GM20000 (cell line): ENCODE data around the gene PIK3R3.

Experiments used
- DNase-seq: peaks from one replicate; pipeline ENCODE4 v3.0.0; 2012; ENCODE audit warnings: low spot score
- CTCF ChIP-seq: IDR thresholded peaks from 2 replicates; pipeline ENCODE4 v1.5.1; 2012; ENCODE audit warnings: mild to moderate bottlenecking, control low read depth; ENCODE audit errors: extremely low read depth, missing control alignments

Gene PIK3R3

DNA sequence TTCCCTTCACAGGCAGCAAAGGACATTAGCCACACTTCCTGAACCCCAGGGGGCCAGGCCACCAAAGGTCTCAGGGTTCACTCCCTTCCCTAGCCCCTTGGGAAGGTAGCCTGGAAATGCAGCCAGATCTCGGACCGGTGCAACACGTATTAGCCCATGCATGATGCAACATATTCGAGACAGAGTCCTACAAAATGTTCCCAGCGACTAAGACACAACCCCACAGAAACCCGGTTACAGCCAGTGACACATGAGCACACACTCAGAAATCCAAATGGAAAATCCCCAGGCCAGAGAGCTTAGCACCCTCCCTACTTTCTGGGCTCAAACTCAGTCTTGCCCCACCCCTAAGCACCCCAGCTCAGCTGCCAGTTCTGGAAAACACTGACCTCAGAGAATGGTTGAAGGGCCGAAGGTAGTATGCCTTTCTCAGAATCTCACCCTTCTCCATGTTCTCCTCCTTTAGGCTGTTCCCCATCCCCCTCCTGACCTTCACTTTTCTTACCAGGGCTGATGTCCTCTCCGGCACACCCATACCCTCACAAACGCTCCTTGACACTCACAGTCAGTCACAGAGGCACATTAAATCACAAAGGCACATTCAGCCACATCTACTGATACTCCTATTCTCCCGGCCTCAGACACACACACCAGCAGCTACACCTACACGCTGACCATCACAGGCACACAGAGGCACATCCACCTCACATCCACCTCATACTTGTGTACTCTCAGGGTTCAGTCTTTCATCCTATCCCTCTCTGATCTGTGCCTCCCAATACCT is 42.2 kb upstream of the PIK3R3 start, which contains the start of gene TSPAN1:
TSPAN1 (plus strand) TSS at position 640 of the 784 bp plus-strand sequence. CDS start 6,021 bp downstream, outside the sequence.
- DNase-seq = no peak
- TF ChIP-seq CTCF = no peak

GRCh38 chr1:46173361-46173856 is 41.0 kb upstream of the PIK3R3 start:
- TF ChIP-seq CTCF = no peak
- no peak for DNase-seq

DNA sequence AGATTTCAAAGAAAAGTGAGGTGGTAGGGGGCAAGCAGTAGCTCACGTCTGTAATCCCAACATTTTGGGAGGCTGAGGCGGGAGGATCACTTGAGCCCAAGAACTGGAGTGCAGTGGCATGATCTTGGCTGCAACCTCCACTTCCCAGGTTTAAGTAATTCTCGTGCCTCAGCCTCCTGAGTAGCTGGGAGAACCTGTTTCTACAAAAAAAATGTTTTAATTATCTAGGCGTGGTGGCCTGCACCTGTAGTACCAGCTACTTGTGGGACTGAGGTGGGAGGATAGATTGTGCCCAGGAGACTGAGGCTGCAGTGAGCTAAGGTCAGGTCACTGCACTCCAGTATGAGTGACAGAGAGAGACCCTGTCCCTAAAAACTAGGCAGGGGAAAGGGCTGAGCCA is 39.9 kb upstream of the PIK3R3 start:
- DNase-seq = no peak
- no peak for TF ChIP-seq CTCF

DNA sequence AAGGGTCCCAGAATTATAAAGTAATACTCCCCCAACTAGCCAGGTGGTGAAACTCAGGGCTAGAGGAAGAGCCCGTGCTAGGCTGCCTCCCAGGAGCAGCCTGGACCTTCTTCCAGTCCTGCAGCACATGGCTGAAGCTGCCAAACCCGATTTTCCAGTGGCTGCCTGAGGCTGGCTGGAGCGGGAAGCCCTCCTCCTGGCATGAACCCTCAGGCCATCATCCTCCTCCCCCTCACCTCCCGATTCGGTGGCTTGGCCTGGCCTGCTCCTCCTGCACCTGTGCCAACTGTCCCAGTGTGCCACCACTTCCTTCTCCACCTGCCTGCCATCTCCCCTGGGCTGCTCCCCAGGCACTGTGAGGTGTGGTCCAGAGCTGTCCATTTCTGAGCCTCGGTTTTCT is 39.4 kb upstream of the PIK3R3 start:
- DNase-seq = no peak
- TF ChIP-seq CTCF = no peak

- TF ChIP-seq CTCF = no peak
- DNase-seq = no peak
Observed at GRCh38 chr1:46171351-46171750, 38.9 kb upstream of the PIK3R3 start.

DNA sequence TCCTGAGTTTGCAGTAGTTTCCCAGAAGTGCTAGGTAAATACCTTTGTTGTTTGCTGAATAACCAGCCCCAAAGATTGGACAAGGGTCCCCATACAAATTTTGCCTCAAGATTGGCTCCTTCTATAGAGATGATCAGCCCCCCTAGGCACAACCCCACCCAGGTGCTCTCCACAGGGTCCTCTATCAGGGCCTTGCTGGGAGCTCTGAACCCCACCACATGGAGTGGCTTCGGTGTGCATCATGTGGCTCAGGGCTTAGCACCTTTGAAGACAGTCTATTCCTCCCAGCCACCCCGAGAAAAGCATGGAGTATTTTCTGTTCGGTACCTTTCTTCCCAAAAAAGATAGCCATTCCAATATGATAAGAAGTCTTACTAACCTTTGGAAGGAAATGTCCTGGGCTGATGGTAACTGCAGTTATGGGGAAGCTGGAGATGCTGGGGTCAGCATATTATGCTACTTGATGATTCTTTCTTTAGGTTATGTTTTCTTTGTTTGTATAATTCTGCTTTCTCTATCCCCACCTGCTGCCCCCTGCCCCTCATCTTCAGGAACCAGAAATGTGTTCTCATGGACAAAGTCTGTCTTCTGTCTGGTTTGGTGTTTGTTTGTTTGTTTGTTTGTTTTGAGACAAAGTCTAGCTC is 37.5 kb upstream of the PIK3R3 start:
- no peak for TF ChIP-seq CTCF

GRCh38 chr1:46168477-46168876 is 36.0 kb upstream of the PIK3R3 start:
- DNase-seq = no peak
- TF ChIP-seq CTCF = no peak

More for the DNA sequence above, 37.5 kb upstream of the PIK3R3 start:
- DNase-seq = no peak
